HG03280 (cell line): ENCODE results near the gene PSG1.
"Not testable (repeated sequence)": the region's sequence is repeated elsewhere in the genome, so short reads cannot be mapped to it uniquely, and the experiment has no call there.

Source experiments
- ATAC-seq: cut with Tn5 transposase; IDR thresholded peaks from one replicate; pipeline ENCODE4 v1.9.1; 2021; ENCODE audit warnings: mild to moderate bottlenecking, moderate library complexity; ENCODE audit not compliant: unreplicated experiment

PSG1 gene

DNA sequence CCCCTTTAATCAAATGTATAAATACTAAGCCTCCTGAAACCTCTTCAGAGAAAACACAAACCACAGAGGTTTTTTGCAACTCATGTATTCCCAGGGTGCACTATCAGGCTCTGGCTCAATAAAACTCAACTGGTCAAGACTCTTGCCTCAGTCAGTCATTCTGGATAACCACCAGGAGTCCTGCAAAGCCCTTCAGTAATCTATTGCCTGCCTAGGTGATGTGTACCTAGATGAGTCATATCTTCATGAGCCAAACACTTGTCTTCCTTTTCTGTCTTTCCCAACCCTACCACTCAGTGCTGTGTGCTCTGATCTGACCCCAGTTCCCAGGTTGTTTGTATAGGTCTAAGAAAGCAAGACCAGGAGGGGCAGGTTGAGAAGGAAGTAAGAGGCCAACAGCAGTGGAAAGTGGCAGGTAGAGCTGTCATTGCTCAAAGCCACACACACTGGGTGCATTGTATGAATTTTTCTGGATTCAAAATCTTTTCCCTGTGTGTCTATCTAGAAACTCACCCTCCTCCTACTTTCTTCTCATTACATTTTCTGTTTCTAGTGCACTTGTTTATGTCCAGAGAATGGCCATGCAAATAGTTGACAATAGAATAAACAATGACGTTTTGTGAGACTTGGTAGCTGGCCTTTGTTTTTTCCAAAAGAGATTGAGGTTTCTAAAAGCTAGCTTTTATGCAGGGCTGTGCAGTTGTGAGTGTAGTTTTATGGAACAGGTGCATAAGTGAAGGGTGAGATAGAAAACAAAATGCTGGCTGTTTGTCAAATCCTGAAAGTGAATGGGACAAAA lies 48.1 kb downstream of the PSG1 start:
- no peak for ATAC-seq

DNA sequence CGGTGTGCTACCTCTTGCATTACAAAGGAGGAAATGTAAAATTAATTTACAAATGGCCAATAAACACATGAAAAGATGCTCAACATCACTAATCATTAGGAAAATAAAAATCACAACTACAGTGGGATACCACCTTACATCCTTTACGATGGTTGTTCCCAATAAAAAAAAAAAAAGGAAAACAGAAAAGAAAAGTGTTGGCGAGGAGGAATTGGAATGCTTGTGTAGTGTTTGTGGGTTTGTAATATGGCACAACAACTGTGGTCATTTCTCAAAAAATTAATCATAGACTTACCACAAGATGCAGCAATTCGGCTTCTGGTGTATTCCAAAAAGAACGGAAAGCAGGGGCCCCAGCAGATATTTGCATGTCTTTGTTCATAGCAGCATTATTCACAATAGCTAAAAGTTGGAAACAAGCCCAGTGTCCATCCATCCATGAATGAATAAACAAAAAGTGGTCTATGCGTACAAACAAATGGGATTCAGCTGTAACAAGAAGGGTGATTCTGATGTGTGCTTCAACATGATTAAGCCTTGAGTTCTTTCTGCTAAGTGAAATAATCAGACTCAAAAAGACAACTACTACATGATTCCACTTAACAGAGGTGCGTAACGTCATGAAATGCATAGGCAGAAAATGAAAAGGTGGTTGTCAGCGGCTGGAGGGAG lies 58.1 kb downstream of the PSG1 start:
- not testable (repeated sequence) for ATAC-seq

DNA sequence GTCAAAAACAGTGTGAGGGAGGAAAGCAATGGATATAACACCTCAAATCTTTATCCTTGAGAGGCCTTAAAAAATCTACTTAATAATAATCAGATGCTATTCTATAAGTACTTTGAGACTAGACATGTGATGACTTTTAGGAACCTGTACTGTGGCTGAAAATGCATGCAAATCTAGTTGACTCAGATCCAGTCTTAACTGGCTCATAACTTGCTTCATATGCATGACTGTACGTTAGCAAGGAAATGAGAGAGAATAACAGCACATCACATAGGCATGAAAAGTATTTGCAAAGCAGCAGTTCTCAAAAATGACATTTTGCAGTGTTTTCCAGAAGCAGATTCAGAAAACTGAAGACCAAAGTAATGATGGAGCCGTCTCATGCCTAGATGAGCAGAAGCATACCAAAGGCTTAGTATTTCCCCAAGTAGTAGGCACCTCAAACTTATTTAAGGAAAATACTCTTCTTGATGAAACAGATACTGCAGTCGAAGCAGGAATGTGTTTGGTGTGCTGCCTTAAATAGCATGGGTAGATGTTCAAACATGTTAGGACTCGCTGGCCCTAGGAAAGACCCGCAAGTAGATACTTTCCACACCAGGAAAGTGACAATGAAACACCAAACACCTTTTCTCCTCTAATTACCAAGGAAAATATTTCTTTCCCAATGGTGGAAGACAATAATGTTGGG lies 59.4 kb downstream of the PSG1 start:
- ATAC-seq: not testable (repeated sequence)

DNA sequence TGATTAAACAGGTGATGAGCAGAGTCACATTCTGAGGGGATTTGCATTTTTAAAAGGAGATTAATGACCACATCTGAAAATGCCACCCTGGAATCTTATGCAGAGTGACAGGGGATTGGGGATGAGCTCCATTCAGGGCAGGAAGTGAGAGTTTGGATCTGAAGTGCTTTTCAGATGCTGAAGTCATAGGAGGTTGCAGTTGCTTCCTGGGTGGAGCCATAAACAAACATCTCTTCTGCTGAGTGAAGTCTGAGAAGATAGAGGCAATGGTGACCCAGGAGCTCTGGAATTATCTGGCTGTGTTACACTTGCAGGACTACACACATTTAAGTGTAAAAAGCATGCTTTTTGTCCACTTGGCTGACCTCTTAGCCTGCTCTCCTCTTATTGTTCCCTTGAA lies 62.6 kb downstream of the PSG1 start:
- ATAC-seq: no peak
